GM12892 (cell line): ENCODE data around the gene PARP1.

Source experiments
- POLR2A ChIP-seq: IDR thresholded peaks from 2 replicates; pipeline ENCODE4 v1.6.1; 2011; ENCODE audit warnings: low read depth, low read length, control low read depth
- POLR2AphosphoS5 ChIP-seq: IDR thresholded peaks from 2 replicates; pipeline ENCODE4 v1.6.1; 2011; ENCODE audit warnings: low read depth, low read length, control low read depth
- TAF1 ChIP-seq: IDR thresholded peaks from 2 replicates; pipeline ENCODE4 v1.6.1; 2011; ENCODE audit warnings: low read depth, mild to moderate bottlenecking, control low read depth, low read length, borderline replicate concordance

DNA sequence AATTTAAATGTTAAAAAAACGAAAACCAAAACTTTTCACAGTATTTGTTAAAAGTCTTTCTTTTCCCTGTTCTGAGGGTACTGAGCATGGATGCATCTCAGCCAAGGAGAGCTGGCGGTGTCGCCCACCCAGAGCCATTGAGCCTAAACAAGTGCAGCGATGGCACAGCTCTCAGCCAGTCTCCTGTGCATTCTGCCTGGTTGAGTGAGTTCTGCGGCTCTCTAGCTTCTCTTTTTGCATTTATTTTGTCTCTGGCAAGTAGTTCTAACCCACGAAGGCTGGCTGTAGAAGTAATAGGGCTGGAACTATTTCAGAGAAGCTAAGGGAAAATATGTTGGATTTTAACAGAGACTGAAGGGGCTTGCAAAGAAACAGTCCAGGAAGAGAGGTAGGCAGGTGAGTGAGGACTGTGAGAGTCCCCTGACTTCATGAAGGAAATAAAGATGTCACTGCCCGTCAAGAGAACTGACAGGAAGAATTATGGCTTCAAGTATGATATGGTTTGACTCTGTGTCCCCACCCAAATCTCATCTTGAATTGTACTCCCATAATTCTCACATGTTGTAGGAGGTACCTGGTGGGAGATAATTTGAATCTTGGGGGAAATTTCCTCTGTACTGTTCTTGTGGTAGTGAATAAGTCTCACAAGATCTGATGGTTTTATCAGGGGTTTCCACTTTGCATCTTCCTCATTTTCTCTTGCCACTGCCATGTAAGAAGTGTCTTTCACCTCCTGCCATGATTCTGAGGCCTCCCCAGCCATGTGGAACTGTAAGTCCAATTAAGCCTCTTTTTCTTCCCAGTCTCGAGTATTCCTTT, 63.2 kb downstream of the PARP1 start:
- TF ChIP-seq TAF1 (no peak), POLR2AphosphoS5 (no peak), POLR2A (no peak)
